Subcutaneous abdominal adipose tissue (tissue), 5 donors: ENCODE measurements around the gene CCDC85C.

ENCODE experiments used
- H3K27ac ChIP-seq: one replicate; pipeline ENCODE4 v1.7.0; 2013; ENCODE audit warnings: low read depth, mild to moderate bottlenecking, inconsistent platforms, low read length, moderate library complexity
- H3K27me3 ChIP-seq, 5 donors: one replicate each; pipeline ENCODE4 v1.7.0; 2013; ENCODE audit warnings: low read length in 5 of 5, inconsistent platforms in 1 of 5; ENCODE audit not compliant: control insufficient read depth in 5 of 5, insufficient read depth in 4 of 5
- H3K36me3 ChIP-seq, 5 donors: one replicate each; pipeline ENCODE4 v1.7.0; 2013; ENCODE audit warnings: low read length in 5 of 5; ENCODE audit not compliant: control insufficient read depth in 5 of 5, insufficient read depth in 5 of 5
- H3K4me1 ChIP-seq, 5 donors: one replicate each; pipeline ENCODE4 v1.7.0; 2013; ENCODE audit warnings: low read length in 5 of 5, mild to moderate bottlenecking in 3 of 5, moderate library complexity in 1 of 5; ENCODE audit not compliant: control insufficient read depth in 5 of 5, insufficient read depth in 5 of 5
- H3K4me3 ChIP-seq, 5 donors: one replicate each; pipeline ENCODE4 v1.7.0; 2013; ENCODE audit warnings: low read length in 5 of 5, low read depth in 1 of 5
- H3K9ac ChIP-seq, 5 donors: one replicate each; pipeline ENCODE4 v1.7.0; 2013; ENCODE audit warnings: low read length in 5 of 5, mild to moderate bottlenecking in 4 of 5, moderate library complexity in 3 of 5
- H3K9me3 ChIP-seq, 5 donors: one replicate each; pipeline ENCODE4 v1.7.0; 2013; ENCODE audit warnings: low read length in 5 of 5; ENCODE audit not compliant: control insufficient read depth in 5 of 5
- donor health status: healthy.
- donor health status: healthy.
- donor health status: healthy.
- donor health status: healthy.
- donor health status: healthy.

Gene CCDC85C

GRCh38 chr14:99524804-99525698 is 79.0 kb downstream of the CCDC85C start:
- H3K27me3 ChIP-seq = peaks cover 0 to 15% (median 7%) of the 10 kb centered on the region in 5 donors
- peaks cover 0 to 2% (median 0%) of the 10 kb centered on the region in 5 donors for H3K36me3 ChIP-seq
- no peak overlapping the region for H3K9ac ChIP-seq
- H3K4me1 ChIP-seq = peaks cover 0 to 42% (median 8%) of the 10 kb centered on the region in 5 donors
- no peaks in the 10 kb centered on the region for H3K9me3 ChIP-seq
- no peak overlapping the region for H3K27ac ChIP-seq
- no peak overlapping the region for H3K4me3 ChIP-seq

- Histone ChIP-seq H3K27ac (no peak overlapping the region), H3K4me3 (no peak overlapping the region), H3K27me3 (peaks cover 0 to 15% (median 7%) of the 10 kb centered on the region in 5 donors), H3K9ac (no peak overlapping the region), H3K36me3 (peaks cover 0 to 2% (median 0%) of the 10 kb centered on the region in 5 donors), H3K4me1 (peaks cover 0 to 38% (median 8%) of the 10 kb centered on the region in 5 donors), H3K9me3 (no peaks in the 10 kb centered on the region)
Measured at GRCh38 chr14:99524091-99524661, 79.8 kb downstream of the CCDC85C start.

- Histone ChIP-seq H3K27me3 (peaks cover 0 to 15% (median 7%) of the 10 kb centered on the region in 5 donors), H3K27ac (no peak overlapping the region), H3K4me1 (peaks cover 0 to 38% (median 8%) of the 10 kb centered on the region in 5 donors), H3K4me3 (no peak overlapping the region), H3K36me3 (peaks cover 0 to 2% (median 0%) of the 10 kb centered on the region in 5 donors), H3K9me3 (no peaks in the 10 kb centered on the region), H3K9ac (no peak overlapping the region)
Measured at GRCh38 chr14:99523704-99524055, 80.3 kb downstream of the CCDC85C start.

GRCh38 chr14:99522934-99523703 is 80.9 kb downstream of the CCDC85C start:
- peaks cover 0 to 42% (median 8%) of the 10 kb centered on the region in 5 donors for H3K4me1 ChIP-seq
- H3K27me3 ChIP-seq = peaks cover 0 to 15% (median 7%) of the 10 kb centered on the region in 5 donors
- H3K9ac ChIP-seq = no peak overlapping the region
- H3K4me3 ChIP-seq = no peak overlapping the region
- no peak overlapping the region for H3K27ac ChIP-seq
- H3K9me3 ChIP-seq = no peaks in the 10 kb centered on the region
- peaks cover 0 to 2% (median 0%) of the 10 kb centered on the region in 5 donors for H3K36me3 ChIP-seq

- H3K9ac ChIP-seq = no peak overlapping the region
- H3K27ac ChIP-seq = no peak overlapping the region
- peaks cover 0 to 15% (median 7%) of the 10 kb centered on the region in 5 donors for H3K27me3 ChIP-seq
- peaks cover 0 to 2% (median 0%) of the 10 kb centered on the region in 5 donors for H3K36me3 ChIP-seq
- no peak overlapping the region for H3K4me3 ChIP-seq
- H3K4me1 ChIP-seq = peaks cover 0 to 42% (median 8%) of the 10 kb centered on the region in 5 donors
- no peaks in the 10 kb centered on the region for H3K9me3 ChIP-seq
Measured at GRCh38 chr14:99522457-99522891, 81.5 kb downstream of the CCDC85C start.

GRCh38 chr14:99522025-99522401 is 82.0 kb downstream of the CCDC85C start:
- Histone ChIP-seq H3K4me1 (peaks cover 0 to 42% (median 8%) of the 10 kb centered on the region in 5 donors), H3K27ac (no peak overlapping the region), H3K9ac (no peak overlapping the region), H3K9me3 (no peaks in the 10 kb centered on the region), H3K4me3 (no peak overlapping the region), H3K27me3 (peaks cover 0 to 15% (median 7%) of the 10 kb centered on the region in 5 donors), H3K36me3 (peaks cover 0 to 2% (median 0%) of the 10 kb centered on the region in 5 donors)

GRCh38 chr14:99521176-99522024 is 82.6 kb downstream of the CCDC85C start:
- H3K9me3 ChIP-seq = no peaks in the 10 kb centered on the region
- no peak overlapping the region for H3K27ac ChIP-seq
- H3K9ac ChIP-seq = no peak overlapping the region
- peaks cover 0 to 41% (median 8%) of the 10 kb centered on the region in 5 donors for H3K4me1 ChIP-seq
- peaks cover 0 to 2% (median 0%) of the 10 kb centered on the region in 5 donors for H3K36me3 ChIP-seq
- H3K4me3 ChIP-seq = no peak overlapping the region
- H3K27me3 ChIP-seq = peaks cover 0 to 15% (median 7%) of the 10 kb centered on the region in 5 donors

GRCh38 chr14:99520571-99521081 is 83.4 kb downstream of the CCDC85C start:
- Histone ChIP-seq H3K4me3 (no peak overlapping the region), H3K4me1 (peaks cover 0 to 34% (median 8%) of the 10 kb centered on the region in 5 donors), H3K9ac (no peak overlapping the region), H3K27ac (no peak overlapping the region), H3K27me3 (peaks cover 0 to 13% (median 6%) of the 10 kb centered on the region in 5 donors), H3K36me3 (peaks cover 0 to 2% (median 0%) of the 10 kb centered on the region in 5 donors), H3K9me3 (no peaks in the 10 kb centered on the region)

GRCh38 chr14:99519931-99520421 is 84.0 kb downstream of the CCDC85C start:
- Histone ChIP-seq H3K27ac (no peak overlapping the region), H3K4me1 (peaks cover 0 to 27% (median 8%) of the 10 kb centered on the region in 5 donors), H3K27me3 (peaks cover 0 to 13% (median 6%) of the 10 kb centered on the region in 5 donors), H3K4me3 (no peak overlapping the region), H3K9me3 (no peaks in the 10 kb centered on the region), H3K36me3 (peaks cover 0 to 4% (median 0%) of the 10 kb centered on the region in 5 donors), H3K9ac (no peak overlapping the region)
